ENCODE results near the gene DUSP9.

The DUSP9 gene

GRCh38 chrX:153622661-153623309 lies 24.2 kb upstream of the DUSP9 start:
- no peak for DNase-seq (ENCODE audit: low spot score)

GRCh38 chrX:153623310-153624029 lies 23.5 kb upstream of the DUSP9 start:
- no peak for DNase-seq (ENCODE audit: low spot score)

GRCh38 chrX:153624196-153625091 lies 22.6 kb upstream of the DUSP9 start:
- no peak for DNase-seq (ENCODE audit: low spot score)

- no peak for DNase-seq (ENCODE audit: low spot score)
These were observed 21.6 kb upstream of the DUSP9 start for GRCh38 chrX:153625271-153626024.

GRCh38 chrX:153626025-153626633 lies 20.9 kb upstream of the DUSP9 start:
- DNase-seq (ENCODE audit: low spot score), result no peak

- DNase-seq (ENCODE audit: low spot score), result no peak
These were observed 19.9 kb upstream of the DUSP9 start for GRCh38 chrX:153626863-153627674.

GRCh38 chrX:153627675-153628111 lies 19.3 kb upstream of the DUSP9 start:
- no peak for DNase-seq (ENCODE audit: low spot score)

- DNase-seq (ENCODE audit: low spot score), result no peak
These were observed 18.9 kb upstream of the DUSP9 start for GRCh38 chrX:153628129-153628528.

- DNase-seq (ENCODE audit: low spot score), result no peak
These were observed 18.3 kb upstream of the DUSP9 start for GRCh38 chrX:153628665-153629064.

- DNase-seq (ENCODE audit: low spot score), result no peak
These were observed 15.7 kb upstream of the DUSP9 start for GRCh38 chrX:153631346-153631745.

GRCh38 chrX:153631907-153632594 lies 15.0 kb upstream of the DUSP9 start:
- DNase-seq (ENCODE audit: low spot score), result no peak

- no peak for DNase-seq (ENCODE audit: low spot score)
These were observed 14.4 kb upstream of the DUSP9 start for GRCh38 chrX:153632595-153632946.

GRCh38 chrX:153633048-153633447 lies 14.0 kb upstream of the DUSP9 start:
- DNase-seq (ENCODE audit: low spot score), result no peak

GRCh38 chrX:153633607-153634180 lies 13.3 kb upstream of the DUSP9 start:
- no peak for DNase-seq (ENCODE audit: low spot score)

- DNase-seq (ENCODE audit: low spot score), result no peak
These were observed 12.8 kb upstream of the DUSP9 start for GRCh38 chrX:153634236-153634635.

- DNase-seq (ENCODE audit: low spot score), result no peak
These were observed 12.2 kb upstream of the DUSP9 start for GRCh38 chrX:153634832-153635231.

GRCh38 chrX:153635388-153635787 lies 11.6 kb upstream of the DUSP9 start:
- DNase-seq (ENCODE audit: low spot score), result no peak

GRCh38 chrX:153635788-153636668 lies 11.0 kb upstream of the DUSP9 start:
- DNase-seq (ENCODE audit: low spot score), result no peak

- no peak for DNase-seq (ENCODE audit: low spot score)
These were observed 10.3 kb upstream of the DUSP9 start for GRCh38 chrX:153636716-153637115.

Measured in Ammon's horn (tissue), 1 donor.